ENCODE results near the gene SDC3.

Gene SDC3

DNA sequence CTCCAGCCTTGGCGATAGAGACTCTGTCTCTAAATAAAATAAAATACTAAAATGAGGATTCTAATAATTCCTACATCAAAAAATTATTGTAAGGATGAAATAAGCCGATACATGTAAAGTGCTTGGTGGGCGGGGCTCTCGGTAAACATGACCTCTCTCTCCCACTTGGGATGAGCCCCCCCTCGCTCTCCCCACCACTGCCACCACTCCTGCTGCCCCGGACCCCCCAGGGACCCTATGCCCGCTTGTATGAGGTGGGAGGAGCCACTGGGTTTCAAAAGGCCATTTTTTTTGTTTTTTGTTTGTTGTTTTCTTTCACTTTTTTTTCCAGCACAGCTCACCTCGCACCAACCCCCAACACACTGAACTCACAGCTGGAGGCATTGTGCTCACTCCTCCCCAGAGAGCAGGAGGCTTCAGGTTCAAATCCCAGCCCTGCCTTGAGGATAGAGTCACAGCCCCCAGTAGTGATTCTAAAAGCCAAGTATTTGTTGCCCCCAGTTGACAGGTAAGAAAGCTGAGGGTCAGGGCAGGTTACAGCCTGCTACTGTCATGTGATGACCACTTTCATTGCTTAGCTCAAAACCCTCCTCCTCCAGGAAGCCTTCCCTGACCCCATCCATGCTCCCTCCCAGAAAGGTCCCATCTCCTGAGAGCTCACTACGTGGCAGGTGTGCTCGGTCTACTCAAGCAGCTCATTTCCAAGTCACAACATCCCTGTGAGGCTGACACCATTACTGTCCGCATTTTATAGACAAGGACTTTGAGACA, 4.2 kb downstream of the SDC3 start:
- DNase-seq = no peak

DNA sequence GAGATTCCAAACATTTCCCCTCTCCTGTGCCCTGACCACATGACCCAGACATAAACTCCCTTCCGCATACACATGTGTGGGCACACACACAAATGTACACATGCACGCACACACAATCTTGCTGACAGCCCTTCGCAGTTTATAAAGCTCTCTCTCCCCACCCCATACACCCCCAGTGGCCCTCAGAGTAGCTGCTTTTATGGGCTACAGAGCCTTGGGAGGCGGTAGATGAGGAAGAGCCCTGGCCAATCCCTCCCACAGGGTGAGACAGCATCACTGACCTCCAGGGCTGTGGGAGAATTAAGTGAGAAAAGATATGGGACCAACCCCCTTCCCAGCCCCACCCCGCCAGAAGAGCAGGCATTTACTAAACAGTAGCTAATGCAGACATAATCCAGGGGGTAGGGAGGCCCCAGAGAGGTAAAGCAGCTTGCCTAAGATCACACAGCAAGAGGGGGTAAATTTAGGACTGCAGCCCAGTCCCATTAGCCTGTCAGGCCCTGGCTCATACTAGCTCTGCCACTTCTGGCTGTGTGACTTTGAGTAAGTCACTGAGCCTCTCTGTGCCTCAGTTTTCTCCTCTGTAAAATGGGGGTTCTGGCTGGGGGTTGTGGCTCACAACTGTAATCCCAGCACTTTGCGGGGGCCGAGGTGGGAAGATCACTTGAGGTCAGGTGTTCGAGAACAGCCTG, 5.1 kb downstream of the SDC3 start:
- no peak for DNase-seq

DNA sequence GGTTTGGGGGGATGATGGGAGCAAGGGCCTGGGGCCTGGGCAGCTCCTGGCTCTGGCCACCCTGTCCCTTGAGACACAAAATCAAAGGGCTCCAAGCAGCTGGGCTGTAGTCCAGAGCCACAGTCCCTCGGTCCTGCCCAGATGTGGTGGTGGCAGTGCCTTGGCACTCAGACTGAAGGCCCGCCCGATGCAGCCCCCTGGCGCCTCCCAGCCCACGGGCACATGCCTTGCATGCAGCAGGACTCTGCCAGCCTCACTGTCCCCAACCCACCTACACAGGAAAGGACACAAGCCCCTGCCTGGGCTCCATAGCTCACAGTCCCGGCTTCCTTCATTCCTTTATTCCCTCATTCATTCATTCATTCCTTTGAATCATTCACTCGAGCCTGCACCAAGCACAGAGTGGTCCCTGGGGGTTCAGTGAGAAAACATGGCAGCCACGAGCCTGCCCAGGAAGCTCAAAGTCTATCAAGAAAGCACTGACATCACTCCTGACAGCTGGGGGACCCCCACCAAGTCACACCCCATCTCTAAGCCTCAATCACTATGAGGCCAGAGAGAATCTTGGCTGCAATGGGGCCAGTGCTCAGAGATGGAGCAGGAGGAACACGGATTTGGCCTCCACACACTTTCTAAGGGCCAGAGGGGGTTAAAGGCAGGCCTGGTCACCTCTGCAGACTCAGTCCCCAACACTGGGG, 5.8 kb downstream of the SDC3 start:
- DNase-seq = no peak

DNA sequence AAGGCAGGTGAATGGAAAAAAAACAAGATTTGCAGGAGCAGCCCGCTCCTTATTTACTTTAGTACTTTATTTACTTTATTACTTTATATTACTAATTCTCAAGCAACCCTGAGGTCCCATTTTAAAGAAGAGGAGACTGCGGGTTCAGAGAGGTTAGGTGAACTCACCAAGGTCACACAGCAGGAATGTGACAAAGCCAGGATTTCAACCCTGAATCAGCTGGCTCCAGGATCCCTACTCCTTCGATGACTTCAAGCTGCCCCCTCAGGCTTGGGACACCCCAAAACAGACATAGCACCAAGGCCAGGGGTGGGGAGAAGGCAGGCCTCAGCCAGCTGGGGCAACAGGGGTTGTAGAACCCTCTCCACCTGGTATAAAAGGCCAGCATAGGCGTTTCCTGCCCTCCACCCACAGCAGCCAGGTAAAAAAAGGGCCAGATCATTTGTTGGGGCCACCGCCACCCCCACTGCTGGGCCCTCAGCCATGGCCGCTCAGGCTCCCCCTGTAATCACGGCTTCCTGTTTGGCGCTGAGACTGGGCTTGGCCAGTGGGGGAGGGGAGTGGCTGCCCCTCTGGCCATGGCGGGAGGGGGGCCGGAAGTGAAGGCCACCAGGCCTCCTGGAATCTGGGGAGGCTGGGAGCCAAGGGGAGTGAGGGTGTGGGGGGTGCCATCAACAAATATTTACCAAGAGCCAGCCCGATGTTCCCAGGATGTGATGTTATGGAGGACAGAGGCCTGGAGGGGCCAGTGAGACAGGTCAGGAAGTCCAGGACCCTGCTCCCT, 6.6 kb downstream of the SDC3 start:
- no peak for DNase-seq

DNA sequence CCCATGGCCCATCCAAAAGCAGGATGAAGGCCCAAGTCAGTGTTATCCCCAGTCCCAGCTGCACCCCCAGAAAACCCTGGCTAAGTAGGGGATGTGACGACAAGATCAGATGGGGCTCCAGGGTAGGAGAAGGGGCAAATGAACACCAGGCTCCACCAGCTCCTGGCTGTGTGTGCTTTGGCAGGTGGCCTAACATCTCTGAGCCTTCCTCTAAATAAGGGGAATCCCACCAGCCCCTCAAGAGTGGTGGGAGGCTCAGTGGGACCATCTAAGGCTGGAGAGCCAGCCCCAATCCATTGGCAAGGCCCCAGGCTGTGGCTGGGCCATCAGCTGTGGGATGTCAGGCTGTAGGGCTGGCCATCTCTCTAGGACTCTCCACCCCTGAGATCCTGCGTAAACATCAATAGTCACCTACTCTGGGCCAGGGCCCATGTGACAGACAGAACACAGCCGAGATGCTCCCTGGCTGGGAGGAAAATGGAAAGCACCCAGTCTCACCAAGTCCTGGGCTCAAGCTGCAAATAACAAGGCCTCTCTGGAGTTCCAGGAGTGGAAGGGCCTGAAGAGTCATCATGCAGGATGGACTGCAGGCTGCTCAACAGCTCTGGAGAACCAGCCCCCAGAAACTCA, 7.5 kb downstream of the SDC3 start:
- DNase-seq = no peak

DNA sequence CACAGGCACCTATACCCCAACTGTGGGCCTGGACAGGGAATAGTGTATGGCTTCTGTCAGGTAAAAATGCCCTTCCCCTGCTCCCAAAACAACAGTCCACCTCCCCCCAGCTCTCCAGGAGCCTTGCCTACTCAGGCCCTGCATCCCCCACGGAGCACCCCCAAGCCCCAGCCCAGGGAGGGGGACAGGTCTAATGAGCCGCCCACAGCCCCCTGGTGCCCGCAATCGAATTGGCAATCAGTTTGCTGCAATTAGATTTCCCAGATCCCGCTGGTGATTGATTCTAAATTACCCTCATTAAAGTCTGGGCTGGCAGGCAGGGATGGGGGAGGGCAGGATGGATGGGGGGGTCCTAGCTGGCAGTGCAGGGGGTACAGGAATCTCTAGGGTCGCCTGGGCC, 8.1 kb downstream of the SDC3 start:
- no peak for DNase-seq

DNA sequence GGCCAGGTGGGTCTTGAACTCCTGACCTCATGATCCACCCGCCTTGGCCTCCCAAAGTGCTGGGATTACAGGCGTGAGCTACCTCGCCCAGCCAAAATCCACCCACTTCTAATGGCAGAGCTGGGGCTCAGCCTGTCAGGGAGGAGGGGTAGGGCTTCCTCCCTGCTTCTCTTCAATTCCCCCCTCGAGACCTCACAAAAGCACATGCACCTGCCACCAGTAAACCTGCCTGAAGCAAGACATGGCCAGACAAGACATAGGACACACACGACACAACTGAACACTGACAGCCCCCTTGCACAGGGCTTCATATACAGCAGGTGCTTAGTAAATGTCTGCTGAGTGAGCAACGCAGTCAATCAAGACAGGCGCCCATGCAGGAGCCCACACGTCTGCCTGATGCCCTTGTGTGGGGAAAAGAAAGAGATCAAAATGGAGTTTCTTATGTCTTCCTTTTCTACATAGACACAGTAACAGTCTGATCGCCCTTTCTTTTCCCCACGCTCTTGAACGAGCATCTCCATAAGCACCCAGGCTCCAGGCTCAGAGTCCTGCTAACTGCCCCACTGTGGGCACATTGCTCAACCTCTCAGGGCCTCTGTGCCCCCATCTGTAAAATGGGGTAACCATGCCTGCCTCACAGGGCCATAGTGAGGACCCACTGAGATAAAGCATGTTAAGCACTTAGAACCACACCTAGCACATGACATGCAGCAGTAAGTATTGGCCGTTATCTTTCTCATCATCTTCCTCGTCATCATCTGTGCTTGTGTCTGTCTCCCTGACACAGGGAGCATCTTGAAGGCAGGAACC, 8.8 kb downstream of the SDC3 start:
- DNase-seq = no peak

DNA sequence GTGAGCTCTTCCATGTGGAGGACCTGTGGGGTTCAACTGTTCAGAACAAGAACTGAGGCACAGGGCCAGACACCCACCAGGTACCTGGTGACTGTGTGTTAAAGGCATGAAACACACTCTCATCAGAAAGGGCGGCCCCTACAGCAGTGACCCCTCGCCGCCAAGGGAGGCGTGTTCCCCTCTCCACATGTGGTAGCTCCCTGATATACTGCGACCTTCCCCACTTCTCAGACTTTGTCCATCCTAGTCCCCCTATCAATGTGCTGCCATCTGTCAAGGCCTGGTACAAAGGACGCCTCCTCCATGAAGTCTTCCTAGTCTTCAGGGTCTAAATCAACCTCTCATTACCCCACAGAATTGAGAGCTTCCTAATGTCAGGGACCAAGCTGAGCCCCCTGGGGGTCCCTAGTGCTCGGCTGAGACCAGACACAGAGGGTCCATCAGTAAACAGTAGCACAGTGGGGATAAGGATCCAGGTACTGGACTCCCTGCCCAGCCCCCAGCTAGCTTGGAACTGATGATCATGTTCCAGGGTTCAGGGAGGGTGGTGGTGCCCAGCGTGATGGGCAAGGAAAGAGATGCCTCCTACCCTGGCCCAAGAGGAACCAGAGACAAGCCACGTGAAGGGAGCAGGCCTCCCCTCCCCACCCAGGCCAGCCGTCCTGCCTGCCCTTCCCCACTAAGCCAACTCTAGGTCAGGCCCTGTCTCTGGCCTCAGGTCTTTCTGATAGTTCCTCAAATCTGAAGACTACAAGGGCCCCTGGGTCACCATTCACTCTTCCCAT, 10.3 kb downstream of the SDC3 start:
- DNase-seq = no peak

DNA sequence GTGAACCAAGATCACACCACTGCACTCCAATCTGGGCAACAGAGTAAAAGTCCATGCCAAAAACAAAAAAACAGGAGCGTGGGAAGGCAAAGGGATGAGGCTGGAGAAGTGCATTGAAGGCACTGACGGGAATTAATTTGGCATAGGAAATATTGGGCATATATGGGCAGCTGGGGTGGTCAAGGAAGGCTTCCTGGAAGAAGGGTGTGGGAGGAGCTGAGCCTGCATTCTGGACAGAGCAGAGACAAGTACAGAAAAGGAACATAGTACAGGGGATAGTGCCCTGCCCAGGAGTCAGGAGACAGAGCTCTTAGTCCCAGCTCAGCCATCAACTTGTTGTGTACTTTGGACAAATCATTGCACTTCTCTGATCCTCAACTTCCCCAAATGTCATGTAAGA, 11.7 kb downstream of the SDC3 start:
- no peak for DNase-seq

DNA sequence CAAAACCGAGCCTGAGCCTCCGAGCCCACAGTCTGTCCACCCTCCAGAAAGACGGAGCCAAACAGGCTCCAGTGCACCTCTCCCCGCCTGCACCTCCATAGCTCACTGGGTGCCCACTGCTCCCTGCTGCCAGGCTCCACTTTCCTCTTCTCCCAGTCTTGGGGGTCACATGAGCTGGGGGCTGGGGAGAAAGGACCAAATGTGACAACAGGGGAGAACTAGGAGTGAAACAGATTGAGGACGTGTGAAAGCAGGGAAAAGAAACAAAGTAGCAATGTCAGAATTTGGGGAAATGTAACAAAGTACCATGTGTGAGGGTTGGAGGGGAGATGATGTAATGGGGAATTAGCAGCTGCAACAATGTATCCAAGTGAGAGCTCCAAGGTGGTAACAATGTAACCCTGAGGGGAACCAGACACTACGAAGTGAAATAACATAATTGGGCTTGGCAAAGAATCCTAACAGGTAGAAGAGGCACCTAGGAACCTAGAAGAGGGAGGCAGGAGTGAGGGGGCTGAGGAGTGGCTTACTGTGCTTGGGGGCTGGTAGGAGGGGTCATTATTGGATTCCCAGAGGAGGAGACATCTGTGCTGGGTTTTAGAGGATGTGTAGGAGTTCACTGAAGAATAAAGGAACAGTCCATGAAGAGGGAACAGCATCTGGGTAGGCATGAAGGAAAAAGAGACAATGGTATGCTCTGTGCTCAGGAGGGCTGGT, 12.5 kb downstream of the SDC3 start:
- DNase-seq = no peak

DNA sequence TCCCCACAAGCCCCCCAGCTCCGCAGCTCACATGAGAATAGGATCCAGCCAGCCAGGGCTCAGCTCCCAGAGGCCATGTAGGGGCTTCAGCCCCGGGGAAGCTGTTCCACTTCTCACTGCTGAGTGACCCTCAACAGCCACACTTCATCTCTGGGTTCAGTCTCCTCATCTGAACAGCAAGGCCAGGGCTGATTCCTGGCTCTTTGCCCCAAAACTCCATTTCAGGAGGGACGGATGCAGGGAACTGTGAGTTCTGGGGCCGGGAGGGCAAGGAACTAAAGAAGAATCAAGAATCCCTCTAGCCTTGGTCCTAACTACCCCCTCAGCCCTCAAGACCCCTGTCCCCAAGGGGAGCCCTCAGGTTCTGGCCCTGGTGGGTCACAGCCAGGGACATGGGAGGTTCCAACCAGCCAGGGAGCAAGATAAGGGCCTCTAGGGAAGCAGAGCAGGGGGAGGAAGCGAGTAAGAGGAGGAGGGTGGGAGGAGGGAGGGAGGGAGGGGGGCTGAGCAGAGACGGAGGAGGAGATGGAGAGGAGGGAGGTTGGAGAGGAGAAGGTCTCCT, 13.1 kb downstream of the SDC3 start:
- no peak for DNase-seq

DNA sequence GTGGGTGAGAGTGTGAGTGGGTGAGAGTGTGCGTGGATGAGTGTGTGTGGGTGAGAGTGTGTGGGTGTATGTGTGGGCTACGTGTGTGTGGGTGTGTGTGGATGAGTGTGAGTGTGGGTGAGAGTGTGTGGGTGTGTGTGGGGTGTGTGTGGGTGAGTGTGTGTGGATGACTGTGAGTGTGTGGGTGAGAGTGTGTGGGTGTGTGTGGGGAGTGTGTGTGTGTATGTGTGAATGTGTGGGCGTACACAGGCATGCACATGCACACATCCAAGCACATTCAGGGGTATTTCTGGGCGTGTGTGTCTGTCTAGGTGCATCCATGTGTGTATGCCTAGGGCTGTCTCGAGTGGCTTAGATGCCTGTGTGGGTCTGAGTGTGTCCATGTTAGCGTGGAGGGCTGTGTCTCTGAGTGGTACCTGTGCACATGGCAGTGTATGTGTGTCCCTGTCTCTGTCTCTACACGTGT, 14.0 kb downstream of the SDC3 start:
- DNase-seq = no peak

DNA sequence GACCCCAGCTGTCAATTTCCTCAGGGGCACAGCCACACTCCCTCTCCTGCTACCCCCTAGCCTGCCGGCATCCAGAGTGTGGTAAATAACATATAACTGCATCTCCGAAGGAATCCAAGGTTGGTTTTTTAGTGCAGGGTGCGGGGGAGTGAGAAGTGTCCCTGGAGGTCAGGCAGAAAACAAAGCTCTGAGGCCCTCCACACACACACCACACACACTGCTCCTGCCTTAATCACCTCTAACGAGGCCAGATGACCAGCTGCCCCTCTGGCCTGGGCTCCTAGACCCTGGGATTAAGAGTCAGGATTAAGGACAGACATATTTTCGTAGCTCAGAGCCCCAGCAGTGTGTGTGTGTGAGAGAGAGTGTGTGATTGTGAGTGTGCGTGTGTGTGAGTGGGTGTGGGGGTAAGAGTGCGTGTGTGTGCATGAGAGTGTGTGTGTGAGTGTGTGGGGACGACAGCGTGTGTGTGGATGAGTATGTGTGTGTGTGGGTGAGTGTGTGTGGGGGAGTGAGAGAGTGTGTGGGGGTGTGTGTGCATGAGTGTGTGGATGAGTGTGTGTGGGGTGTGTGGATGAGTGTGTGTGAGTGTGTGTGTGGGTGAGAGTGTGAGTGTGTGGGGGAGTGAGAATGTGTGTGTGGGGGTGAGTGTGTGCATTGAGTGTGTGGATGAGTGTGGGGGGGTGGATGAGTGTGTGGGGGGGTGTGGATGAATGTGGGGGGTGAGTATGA, 14.6 kb downstream of the SDC3 start:
- no peak for DNase-seq

DNA sequence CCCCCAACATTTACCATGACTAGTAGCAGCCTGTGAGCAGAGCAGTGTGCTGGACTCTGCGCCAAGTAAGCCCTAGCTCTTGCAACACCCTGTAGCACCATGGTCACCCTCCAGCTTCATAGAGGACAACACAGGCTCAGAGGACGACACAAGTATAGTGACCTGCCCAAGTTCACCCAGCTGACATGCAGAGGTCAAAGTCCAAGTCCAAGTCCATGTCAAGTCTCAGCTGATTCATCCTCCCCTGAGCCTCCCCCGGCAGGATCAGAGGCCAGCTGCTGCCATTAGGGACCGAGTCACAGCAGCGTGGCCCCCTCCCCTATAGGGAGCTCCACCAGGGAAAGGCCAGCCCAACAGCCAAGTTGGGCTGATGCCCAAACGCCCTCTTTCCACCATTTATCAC, 15.9 kb downstream of the SDC3 start:
- no peak for DNase-seq

DNA sequence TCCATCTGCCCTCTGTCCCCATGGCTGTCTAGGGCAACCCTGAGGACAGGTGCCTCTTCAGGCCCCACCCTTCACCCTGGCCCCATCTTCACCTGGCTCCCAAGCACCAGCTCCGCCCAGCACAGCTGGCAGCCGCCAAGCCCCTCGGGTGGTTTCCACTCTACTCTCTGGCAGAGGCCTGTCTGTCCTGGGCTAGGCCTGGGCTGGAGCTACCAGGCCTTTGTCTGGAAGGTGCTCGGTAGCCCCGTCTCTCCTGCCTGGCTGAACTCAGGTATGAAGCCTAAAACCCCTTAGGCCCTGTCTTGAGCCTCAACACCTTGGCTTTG, 17.4 kb downstream of the SDC3 start:
- DNase-seq = no peak

DNA sequence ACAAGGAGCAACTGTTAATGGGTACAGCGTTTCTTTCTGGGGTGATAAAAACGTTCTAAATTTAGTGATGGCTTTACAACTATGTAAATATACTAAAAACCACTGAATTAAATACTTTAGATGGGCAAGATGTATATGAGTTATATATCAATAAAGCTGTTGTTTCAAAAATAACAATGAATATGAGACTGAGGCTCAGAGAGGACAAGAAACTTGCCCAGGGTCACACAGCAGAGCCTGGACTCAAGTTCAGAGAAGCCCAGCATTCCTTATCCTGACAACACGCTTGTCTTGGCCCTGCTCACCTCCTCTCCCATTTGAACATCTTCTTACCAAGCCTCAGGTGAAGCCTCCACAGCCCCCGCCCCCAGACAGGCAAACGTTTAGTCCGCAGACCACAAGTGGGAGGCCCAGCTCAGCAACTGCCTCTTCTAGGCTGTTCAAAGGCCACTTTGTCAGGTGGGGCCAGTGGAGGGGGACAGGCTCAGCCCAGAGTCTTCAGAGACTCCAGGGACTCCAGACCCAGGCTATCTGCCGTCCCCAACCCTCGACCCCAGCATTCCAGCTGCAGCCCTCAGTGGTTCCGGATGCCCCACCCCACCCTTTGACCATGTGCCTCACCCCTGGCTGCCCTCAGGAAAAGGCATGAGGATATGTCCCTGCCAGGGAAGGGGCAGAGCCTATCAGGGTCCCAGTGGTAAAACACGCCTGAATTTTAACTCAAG, 17.9 kb downstream of the SDC3 start:
- no peak for DNase-seq

DNA sequence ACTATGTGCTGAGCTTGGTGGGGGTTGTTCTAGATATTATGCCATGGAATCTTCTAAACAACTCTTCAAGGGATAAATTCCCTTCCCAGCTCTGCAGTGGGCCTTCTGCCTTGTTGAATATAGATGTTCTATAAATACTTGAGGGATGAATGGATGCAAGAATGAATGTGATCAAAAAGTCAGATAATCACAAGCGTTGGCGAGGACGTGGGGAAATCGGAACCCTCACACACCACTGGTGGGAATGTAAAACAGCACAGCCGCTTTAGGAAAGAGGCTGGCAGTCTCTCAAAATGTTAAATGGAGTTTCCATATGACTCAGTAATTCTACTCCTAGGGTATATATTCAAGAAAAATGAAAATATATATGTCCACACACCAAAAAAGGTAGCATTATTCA, 19.0 kb downstream of the SDC3 start:
- DNase-seq = no peak

DNA sequence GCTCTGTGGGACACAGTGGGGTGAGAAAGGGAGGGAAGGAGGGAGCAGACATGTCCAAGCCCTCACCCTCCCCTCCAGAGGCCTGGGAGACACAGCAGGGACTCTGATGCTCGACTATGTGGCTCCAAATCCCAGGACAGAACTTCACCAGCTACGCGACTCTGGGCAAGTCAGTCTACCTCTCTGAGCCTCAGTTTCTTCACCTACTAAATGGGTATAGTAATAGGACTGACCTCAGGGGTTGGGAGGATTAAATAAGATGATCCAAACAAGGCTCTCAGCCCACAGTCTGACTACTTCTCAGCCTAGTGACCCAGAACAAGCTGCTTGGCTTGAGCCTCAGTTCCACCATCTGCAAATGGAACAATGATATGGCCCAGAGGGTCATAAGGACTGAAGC, 19.6 kb downstream of the SDC3 start:
- no peak for DNase-seq

DNA sequence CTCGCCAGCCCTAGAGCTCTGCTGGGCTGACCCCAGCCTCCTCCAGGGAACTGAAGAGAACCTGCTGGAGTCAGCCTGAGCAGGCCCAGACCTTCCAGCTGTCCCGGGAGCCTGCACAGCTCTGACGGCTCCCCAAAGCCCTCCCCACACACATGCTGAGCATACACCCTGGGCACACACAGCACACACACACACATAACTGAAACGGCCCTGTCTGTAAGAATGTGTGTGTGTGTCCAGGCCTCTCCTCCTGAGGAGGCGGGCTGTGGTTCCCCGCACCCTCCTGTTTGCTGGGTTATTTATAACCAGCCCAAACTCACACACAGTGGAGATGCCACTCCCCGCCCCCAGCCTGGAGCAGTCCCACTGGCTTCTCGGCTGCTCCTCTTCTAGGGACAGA, 20.2 kb downstream of the SDC3 start:
- no peak for DNase-seq

All from DMS 273 treated with DMSO at 0.1 percent for 48 hours (cell line).